ENCODE data around the gene SASH1.

DNA sequence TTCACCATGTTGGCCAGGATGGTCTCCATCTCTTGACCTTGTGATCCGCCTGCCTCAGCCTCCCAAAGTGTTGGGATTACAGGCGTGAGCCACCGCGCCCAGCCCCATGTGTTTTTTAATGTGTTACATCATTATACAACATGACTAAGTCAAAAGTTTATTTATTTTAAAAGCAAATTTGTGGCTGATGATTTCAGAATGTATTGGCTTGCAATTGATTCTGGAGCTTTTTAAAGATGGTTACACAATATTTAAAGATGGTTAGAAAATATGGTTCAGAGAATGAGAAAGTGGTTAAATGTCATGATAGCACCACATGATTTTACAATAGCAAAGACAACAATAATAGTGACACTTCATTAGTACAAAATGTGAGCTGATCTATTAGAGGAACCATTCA is 80.5 kb downstream of the SASH1 start:
- TF ChIP-seq, protein P1, sequence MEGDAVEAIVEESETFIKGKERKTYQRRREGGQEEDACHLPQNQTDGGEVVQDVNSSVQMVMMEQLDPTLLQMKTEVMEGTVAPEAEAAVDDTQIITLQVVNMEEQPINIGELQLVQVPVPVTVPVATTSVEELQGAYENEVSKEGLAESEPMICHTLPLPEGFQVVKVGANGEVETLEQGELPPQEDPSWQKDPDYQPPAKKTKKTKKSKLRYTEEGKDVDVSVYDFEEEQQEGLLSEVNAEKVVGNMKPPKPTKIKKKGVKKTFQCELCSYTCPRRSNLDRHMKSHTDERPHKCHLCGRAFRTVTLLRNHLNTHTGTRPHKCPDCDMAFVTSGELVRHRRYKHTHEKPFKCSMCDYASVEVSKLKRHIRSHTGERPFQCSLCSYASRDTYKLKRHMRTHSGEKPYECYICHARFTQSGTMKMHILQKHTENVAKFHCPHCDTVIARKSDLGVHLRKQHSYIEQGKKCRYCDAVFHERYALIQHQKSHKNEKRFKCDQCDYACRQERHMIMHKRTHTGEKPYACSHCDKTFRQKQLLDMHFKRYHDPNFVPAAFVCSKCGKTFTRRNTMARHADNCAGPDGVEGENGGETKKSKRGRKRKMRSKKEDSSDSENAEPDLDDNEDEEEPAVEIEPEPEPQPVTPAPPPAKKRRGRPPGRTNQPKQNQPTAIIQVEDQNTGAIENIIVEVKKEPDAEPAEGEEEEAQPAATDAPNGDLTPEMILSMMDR (IDR thresholded peaks at IDR 0.05), result no peak
- no peak for TF ChIP-seq POLR2A (IDR thresholded peaks at IDR 0.05)

Measured in esophagus squamous epithelium (tissue), 4 donors.